Measurements from ENCODE around the gene GPATCH2.
"Not testable (repeated sequence)": the region's sequence is repeated elsewhere in the genome, so short reads cannot be mapped to it uniquely, and the experiment has no call there.

GPATCH2 gene

DNA sequence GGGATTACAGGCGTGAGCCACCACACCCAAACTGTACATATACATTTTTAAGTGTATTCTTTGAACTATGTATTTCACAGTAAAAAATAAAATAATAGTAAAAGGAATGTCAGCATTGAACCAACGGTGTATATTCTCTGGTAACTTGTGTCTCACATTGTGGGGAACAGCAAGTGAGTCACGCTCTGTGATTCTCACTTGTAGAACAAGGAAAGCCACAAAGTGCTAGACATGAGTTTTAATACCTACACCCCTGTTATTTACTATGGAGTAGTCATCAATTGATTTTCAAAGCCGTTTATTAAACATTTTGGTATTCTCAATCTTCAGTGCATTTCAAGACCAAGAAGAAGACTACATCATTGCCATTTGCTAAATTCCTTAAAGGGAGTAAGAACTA, 197.2 kb downstream of the GPATCH2 start:
- no peak for DNase-seq

DNA sequence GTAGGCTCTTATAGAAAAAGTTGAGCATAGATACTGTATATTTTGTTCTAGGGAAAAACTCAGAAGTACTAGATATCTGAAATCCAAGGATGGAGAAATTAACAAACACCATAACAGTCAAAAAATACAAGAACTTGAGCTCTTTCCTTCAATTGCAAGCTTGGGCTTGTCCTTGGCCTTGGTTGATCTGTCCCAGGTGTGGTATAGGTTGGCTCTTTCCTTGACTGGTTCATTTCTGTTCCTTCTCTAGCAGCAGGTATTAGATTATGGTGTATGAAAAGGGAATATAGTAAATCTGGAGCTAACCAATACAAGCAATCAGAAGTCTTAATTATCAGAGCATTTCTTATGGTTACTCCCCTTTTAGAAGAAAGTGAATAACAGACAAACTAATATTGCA, 198.6 kb downstream of the GPATCH2 start:
- no peak for DNase-seq

- no peak for DNase-seq
Measured at GRCh38 chr1:217431395-217431794, 199.5 kb downstream of the GPATCH2 start.

GRCh38 chr1:217425422-217425821, 205.5 kb downstream of the GPATCH2 start:
- no peak for DNase-seq

DNA sequence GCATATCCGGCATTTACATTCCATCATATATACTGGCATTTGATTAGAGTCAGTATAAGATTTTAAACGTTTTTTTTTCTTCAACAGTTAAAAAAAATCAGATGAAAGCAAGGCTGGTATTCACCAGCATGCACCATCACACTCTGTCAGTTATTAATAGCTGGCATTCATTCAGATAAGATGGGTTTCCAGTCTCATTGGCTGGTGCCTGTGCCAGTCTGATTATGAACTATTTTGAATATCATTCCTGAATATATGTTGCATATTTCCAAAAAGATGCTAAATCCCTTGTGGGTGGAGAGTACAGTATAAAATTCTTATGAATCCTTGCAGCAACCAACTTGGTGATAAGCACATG, 211.7 kb downstream of the GPATCH2 start:
- DNase-seq: no peak

- no peak for DNase-seq
Measured at GRCh38 chr1:217418269-217419193, 212.4 kb downstream of the GPATCH2 start.

DNA sequence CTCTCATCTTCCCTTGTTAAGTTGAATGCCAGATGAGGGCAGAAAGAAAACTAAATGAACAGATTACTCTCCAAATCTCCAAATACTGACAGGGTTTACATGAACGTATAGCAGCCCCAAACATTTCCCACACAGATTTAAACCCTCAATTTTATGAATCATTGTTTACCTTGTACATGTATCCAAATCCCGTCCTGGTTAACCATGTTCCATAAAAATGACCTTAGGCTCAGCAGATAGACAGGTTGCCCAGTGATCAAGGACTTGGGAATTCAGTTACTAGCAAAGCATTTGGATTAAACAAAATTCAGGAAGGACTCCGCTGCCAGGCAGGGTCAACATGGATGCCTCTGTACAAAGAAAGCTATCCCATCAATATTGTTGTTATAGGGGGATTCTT, 213.5 kb downstream of the GPATCH2 start:
- no peak for DNase-seq

- no peak for DNase-seq
Measured at GRCh38 chr1:217407534-217408001, 223.3 kb downstream of the GPATCH2 start.

GRCh38 chr1:217403026-217403720, 227.7 kb downstream of the GPATCH2 start:
- no peak for DNase-seq

DNA sequence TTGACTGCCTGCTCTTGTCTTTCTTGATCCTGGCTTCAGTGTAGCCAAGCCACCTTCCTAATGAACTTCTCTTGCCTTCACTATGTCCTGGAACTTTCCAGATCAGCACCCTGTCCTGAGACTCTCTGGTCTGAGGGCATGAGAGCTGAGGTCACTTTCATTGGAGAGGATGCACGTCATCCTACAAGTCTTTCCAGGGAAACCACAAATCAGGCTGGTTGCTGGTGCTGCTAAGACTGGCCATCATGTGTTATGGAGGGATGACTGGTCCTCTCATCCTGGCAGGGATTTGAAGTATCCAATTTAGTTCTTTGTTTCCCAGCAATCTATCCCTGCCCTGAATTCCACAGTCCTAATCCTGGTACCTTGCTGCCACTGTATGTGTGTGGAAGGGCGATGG, 228.6 kb downstream of the GPATCH2 start:
- DNase-seq: no peak

- no peak for DNase-seq
Measured at GRCh38 chr1:217393896-217394295, 237.0 kb downstream of the GPATCH2 start.

GRCh38 chr1:217392441-217392840, 238.4 kb downstream of the GPATCH2 start:
- no peak for DNase-seq

GRCh38 chr1:217389895-217390294, 241.0 kb downstream of the GPATCH2 start:
- DNase-seq: no peak

- DNase-seq: no peak
Measured at GRCh38 chr1:217388522-217389065, 242.3 kb downstream of the GPATCH2 start.

DNA sequence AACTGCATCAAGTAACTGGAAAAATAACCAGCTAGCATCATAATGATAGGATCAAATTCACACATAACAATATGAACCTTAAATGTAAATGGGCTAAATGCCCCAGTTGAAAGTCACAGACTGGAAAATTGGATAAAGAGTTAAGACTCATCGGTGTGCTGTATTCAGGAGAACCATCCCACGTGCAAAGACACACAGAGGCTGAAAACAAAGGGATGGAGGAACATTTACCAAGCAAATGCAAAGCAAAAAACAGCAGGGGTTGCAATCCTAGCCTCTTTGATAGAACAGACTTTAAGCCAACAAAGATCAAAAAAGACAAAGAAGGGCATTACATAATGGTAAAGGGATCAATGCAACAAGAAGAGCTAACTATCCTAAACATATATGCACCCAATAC, 249.1 kb downstream of the GPATCH2 start:
- DNase-seq: not testable (repeated sequence)

- DNase-seq: not testable (repeated sequence)
Measured at GRCh38 chr1:217379804-217380203, 251.1 kb downstream of the GPATCH2 start.

DNA sequence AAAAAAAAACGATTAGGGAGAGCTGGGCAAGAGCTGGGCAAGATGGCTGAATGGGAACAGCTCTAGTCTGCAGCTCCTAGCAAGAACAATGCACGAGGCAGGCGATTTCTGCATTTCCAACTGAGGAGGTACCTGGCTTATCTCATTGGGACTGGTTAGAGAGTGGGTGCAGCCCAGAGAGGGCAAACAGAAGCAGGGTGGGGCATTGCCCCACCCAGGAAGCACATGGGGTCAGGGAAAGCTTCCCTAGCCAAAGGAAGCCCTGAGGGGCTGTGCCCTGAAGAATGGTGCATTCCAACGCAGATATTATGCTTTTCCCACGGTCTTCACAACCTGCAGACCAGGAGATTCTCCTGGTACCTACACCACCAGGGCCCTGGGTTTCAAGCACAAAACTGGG, 251.6 kb downstream of the GPATCH2 start:
- no peak for DNase-seq
